Activated CD4-positive, alpha-beta T cell treated with anti-CD3 and anti-CD28 coated beads, Interleukin-2, amount 50 U/mL, for 1 hour (primary cell): ENCODE data around the gene MFN2.
"Not testable (repeated sequence)": the region's sequence is repeated elsewhere in the genome, so short reads cannot be mapped to it uniquely, and the experiment has no call there.

Experiments
- DNase-seq: peaks from one replicate; pipeline ENCODE4 v3.0.0-alpha.2; 2020

MFN2 gene

DNA sequence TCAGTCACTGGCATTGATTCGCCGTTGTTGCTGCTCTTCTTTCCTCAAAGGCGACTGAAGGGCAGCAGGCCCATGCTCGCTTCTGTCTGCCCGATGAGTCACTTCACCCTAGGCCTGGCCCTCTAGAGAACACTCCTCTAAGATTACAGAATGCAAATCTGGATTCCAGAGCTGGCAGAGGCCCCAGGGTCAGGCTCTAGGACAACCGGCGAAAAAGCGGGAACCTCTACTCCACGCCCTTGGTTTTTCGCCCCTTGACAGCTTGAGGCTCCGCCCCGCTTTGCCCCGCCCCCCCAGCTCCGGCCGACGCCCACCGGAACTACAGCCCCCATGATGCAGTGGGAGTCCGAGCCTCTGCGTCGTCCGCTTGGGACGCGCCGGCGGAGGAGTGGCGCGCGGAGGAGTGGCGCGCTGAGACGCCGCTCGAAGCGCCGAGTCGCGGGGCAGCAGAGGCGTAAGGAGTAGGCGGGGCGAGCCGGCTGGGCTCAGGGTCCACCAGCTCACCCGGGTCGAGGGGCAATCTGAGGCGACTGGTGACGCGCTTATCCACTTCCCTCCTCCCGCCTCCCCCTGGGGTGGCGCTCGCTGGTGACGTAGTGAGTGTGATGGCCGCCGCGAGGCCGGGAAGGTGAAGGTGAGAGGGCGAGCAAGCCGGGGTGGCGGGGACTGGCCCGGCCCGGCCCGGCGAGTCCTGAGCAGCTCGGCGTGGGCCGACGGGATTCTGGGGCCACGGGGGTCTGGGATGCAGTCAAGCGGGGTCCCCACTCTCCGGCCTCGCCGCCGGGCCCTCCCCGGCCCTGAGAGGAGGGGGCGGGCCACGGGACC is at the start of gene MFN2:
TSS of gene MFN2 (plus strand) at position 594 of the 825 bp plus-strand sequence. CDS start 8,725 bp downstream, outside the sequence.
- DNase-seq, result peak; percentile 91

DNA sequence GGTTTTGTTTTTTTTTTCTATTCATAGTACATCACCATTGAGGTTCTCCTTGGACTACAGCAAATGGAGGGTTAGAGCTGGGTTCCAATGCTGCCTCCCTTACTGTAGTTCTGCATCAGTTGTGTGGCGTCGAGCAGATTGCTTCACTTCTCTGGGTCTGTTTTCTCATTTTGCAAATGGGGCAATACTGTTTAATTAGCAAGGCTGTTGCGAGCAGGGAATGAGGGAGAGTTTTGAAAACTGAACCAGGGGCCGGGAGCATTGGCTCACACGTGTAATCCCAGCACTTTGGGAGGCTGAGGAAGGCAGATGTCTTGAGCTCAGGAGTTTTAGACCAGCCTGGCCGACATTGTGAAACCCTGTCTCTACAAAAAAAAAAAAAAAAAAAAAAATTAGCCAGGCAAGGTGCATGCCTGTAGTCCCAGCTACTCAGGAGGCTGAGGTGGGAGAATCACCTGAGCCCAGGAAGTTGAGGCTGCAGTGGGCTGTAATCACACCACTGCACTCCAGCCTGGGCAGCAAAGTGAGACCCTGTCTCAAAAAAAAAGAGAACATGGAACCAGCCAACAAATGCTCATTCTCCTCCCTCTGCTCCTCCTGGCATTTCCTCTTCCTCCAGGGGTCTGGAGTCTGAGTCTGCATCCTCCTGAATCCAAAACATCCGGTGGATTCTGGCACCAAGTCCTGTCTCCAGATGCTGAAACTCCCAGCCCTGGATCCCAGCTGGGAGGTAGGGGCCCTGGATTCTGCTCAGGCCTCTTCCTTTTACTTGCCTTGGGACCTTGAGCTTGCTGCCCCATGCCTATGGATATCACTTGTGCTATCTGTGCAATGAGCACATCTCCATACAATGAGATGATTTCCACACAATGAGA is 49.4 kb upstream of the MFN2 start:
- DNase-seq, result no peak

DNA sequence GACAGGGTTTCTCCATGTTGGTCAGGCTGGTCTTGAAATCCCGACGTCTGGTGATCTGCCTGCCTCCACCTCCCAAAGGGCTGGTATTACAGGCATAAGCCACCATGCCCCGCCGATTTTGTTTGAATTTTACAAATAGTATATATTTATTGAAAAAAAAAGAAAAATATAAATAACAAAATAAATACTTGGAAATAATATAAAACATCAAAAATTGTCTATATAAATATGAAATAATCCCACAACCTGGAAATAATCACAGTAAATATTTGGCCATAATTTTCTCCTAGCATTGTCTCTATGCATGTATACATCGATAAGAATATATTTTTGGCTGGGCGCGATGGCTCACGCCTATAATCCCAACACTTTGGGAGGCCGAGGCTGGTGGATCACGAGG is 48.4 kb upstream of the MFN2 start:
- DNase-seq, result no peak

DNA sequence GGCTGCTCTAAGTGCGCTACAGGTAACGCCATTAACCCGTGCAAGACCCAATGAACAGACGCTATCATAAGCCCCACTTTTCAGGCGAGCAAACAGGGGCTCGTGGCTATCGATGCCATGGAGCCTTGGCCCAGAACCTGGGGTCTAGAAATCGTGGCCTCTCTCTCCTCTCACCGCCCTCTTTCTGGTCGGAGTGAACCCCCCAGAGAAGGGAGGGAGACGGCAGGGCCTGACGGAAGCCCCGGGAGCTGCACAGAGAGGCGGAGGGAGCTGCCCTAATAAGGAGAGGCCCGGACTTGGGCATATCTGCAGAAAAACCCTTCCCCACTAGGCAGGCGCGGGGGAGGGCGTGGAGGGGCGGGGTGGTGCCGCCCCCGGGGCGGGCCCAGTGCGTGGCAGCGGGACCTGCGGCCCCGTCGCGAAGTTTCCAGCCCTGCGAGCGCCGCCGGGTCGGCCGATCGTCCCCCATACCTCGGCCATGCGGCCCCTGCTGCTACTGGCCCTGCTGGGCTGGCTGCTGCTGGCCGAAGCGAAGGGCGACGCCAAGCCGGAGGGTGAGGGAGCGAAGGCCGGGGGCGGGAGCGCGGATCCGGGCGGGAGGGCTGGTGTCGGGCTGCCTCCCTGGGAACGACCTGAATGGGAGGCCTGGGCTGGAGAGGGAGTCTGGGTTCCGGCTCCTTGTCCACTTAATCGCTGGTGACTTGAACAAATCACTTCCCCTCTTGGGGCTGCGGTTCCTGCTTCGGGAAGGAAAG is 45.8 kb upstream of the MFN2 start, which contains the start of gene PLOD1:
TSS of gene PLOD1 (plus strand) at position 416 of the 755 bp plus-strand sequence. CDS start at position 479, 63 bp downstream.
- DNase-seq, result peak; percentile 84

DNA sequence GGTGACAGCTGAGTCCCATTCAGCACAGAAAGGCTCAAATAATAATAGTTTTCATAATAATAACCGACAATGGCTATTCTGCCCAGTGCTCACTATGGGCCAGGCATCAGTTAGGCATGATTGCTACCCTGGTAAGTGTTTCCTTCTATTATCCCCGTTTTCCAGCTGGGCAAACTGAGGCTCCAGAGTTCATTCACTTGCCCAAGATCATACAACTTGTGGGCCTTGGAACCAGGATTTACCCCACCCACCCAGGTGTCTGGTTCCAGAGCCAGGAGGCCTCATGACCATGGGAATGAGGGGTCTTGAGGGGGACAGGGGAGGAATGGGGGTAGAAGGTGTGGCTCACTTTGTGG is 45.2 kb upstream of the MFN2 start:
- DNase-seq, result no peak

DNA sequence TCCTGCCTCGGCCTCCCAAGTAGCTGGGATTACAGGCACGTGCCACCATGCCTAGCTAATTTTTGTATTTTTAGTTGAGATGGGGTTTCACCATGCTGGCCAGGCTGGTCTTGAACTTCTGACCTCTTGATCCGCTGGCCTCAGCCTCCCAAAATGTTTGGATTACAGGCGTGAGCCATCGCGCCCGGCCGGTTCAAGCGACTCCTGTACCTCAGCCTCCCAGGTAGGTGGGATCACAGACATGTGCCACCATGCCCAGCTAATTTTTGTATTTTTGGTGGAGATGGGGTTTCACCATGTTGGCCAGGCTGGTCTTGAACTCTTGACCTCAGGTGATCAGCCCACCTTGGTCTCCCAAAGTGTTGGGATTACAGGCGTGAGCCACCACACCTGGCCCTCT is 44.5 kb upstream of the MFN2 start:
- not testable (repeated sequence) for DNase-seq

DNA sequence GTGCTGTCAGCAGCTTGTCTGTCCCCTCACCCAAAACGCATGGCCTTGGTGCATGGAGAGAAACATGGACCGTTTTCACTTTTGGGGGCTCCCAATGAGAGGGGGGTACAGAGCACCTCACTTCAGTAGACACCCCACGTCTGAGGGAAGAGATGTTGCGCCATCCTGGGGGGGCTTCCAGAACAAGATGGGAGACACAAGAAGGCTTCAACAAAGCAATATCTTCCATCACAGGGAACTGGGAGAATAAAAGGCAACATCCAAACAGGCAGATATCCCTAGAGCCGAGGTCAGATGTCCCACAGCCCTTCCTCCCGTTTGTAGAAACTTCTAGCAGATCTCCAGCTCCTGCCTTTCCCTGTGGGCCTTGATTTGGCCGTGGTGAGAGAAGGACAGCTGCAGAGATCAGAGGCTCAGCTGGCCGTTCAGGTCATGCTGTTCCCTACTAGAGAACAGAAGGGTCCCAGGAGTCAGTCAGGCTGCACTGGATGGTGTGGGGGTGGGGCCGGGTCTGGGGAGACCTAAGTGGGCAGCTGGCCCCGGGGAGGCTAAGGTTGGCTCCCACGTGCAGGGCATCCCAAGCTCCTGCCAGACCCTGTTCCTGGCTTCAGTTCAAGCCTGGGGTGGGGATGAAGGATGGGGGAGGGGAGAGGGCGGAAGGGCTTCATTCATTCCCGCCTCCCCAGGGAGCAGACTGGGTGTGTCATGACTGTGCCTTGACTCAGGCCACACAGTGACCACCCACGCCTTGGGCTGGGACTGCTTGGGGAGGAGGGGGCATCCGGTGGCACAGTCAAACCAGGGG is 41.3 kb upstream of the MFN2 start:
- DNase-seq, result no peak

DNA sequence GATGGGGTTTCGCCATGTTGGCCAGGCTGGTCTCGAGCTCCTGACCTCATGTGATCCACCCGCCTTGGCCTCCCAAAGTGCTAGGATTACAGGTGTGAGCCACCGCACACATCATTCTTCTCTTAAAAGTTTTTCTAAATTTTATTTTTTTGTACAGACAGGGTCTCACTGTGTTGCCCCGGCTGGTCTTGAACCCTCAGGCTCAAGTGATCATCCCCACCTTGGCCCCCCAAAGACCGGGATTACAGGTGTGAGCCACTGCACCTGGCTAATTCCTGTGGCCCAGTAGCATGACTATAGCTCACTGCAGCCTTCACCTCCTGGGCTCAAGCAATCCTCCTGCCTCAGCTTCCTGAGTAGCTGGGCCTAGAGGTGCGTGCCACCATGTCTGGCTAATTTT is 40.5 kb upstream of the MFN2 start:
- DNase-seq, result not testable (repeated sequence)

DNA sequence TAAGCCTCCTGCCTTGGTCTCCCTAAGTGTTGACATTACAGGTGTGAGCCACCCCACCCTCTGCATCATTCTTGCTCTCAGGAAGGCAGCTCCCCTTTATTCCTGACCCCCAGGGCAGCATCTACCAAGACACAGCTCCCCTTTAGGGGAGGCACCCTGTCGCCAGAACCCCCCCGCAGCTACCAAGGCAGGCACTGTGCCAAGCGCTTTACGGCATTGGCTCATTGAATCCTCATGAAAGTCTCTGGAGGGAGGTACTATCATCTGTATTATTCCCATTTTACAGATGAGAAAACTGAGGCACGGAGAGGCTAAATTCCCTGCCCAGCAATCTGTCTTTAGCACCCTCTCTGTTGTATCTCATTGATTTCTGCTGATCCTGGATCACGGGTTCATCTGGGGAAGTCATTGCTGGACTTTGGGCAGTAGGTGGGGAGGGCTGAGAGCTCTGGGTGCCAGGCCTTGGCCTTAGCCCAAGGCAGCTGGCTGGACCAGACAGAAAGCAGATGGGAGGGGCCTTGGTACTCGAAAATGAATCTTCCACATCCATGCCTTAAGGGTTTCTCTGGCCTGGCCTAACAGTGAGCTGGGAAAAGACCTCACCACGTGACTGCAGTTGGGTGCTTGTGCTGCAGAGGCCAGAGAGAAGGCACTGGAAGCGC is 39.9 kb upstream of the MFN2 start:
- no peak for DNase-seq

DNA sequence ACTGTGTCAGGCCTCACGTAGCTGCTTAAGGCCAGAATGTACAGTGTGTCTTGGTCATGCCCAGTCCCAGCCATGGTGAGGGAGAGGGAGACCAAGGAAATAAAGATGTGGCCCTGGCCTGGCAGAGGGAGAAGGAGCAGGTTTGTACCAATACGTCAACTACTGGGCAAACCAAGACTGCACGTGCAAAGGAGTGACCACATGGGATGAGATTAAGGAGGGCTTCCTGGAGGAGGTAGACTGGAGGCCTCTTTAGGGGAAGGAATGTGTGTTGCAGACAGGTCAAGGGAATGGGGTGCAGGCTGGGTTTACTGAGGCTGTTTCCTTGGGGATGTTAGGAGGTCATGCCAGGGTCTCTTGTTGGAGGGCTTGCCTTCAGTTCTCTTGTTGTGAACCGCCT is 38.0 kb upstream of the MFN2 start:
- no peak for DNase-seq

DNA sequence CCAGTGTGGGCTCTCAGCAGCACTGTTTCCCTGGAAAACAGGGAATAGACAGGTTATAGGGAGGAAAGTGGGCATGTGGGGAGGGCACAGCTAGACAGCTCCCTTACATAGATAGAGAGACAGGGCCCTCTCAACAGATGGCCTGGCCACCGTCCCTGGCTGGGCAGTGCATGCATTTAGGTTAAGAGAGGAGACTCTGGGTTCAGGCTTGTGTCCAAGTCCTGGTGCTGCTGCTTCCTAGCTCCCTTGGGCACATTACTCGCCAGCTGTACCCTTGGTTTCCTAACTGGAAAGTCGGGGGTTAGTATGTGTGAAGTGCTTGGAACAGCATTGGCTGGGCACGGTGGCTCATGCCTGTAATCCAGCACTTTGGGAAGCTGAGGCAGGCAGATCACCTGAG is 36.6 kb upstream of the MFN2 start:
- no peak for DNase-seq

DNA sequence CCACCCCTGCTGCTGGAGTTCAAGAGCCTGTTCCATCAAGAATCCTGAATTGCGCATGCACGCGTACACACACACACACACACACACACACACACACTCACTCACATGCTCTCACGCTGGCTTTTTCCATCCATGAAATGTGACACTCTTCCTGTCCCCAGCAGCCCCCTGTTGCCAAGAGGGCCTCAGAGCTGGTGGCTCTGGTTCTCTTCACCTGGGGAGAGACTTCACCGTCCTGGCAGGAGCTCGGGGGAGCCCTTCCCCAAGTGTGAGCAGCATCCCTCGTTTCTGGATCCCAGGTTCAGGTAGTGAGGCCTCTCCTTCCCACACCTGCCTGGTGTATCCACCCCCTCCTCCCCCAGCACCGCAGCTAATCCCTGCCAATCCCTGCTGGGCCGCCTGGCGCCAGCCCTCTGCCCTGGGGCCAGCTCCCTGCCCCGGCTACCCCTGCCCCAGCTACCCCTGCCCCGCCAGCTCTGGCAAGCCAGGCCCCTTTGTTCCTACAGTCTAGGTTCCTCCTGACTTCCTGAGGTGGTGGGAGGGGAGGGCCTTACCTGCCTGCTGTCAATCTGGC is 35.8 kb upstream of the MFN2 start:
- DNase-seq, result no peak

DNA sequence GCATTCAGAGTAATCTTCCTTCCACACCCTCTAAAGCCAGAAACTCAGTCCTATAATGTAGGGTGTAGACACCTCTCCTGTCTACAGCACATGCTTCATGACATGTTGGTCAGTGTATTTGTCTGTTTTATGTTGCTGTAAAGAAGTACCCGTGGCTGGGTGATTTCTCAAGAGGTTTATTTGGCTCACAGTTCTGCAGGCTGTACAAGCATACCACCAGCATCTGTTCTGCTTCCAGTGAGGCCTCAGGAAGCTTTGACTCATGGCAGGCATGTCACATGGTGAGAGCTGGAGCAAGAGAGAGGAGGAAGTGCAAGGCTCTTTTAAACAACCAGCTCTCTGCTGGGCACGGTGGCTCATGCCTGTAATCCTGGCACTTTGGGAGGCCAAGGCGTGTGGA is 33.6 kb upstream of the MFN2 start:
- no peak for DNase-seq

DNA sequence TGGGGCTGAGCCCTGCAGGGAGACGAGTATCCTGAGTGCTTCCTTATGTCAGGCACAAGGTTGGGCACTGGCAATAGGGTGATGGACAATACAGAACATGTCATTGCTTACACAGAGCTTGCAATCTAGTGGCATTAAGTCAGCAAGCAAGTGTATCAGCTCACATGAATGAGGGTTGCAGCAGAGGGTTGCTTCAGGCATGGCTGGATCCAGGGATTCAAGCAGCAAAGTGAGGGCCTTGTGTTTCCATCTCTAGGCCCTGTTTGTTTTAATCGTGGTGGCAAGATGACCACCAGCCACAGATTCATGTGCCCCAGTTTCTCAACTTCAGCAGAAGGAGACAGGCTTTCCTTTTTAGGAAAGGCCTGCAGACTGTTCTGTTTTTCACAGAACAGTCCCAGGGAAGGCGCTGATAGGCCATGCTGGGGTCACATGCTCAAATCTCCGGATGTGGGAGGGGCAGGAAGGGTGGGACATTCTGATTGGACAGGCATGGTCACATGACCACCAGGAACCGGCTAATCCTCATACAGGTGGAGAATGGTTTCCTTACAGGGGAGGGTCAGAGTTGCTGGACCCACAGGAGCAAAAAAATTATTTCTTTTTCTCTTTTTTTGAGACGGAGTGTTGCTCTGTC is 31.3 kb upstream of the MFN2 start:
- DNase-seq, result no peak

DNA sequence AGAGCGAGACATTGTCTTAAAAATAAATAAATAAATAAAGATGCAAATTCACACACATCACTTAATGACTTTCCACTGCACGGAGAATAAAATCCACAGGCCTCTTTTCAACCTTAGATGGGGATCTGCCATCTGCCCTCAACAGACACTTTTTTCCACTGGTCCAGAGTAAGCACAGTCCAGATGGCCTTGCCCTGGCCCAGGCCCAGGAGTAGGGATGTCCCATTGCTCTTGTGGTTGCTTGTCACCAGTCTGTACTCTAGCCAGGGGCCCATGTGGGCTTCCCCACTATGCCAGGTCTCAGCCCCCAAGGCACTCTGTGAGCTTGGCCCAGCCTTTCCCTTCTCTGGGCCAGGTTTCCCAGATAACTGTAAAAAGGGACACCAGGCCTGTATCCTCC is 28.3 kb upstream of the MFN2 start:
- DNase-seq, result no peak

DNA sequence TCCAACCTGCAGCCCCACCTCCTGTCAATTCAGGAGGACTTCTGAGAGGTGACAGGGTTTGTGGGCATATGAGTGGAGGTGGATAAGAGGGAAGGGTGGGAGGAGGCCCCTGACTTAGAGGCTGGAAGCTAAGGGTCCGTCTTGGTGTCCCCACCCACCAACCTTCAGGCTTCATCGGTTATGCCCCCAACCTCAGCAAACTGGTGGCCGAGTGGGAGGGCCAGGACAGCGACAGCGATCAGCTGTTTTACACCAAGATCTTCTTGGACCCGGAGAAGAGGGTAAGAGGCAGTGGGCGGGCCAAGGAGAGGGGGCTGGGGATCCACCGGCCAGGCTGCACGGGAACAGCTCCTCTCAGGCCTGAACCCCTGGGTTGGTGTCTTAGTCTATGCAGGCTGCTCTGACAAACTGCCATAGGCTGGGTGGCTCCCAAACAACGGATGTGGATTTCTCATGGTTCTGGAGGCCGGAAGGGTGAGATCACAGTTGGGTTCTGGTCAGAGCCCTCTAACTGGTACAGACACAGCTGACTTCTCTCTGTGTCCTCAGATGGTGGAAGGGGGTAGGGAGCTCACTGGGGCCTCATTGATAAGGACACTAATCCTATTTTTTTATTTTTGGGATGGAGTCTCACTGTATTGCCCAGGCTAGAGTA is 27.7 kb upstream of the MFN2 start:
- DNase-seq, result no peak

DNA sequence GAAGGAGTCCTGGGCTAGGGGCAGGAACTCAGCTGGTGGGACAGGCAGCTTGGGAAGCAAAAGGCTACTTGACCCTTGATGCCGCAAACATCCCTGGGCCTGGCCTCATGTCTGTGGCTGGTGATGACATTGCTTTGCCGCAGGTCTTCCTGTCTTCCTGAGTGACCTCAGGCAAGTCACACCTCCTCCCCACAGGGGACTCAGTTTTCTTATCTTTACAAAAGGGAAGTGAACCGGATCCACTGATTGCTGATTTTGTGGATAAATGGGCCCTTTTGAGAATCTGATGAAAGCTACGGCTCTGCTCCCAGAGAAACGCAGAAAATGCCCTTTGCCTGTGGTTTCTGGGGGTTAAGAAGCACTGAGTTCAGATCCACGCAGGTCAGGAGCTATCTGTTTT is 25.0 kb upstream of the MFN2 start:
- DNase-seq, result no peak

DNA sequence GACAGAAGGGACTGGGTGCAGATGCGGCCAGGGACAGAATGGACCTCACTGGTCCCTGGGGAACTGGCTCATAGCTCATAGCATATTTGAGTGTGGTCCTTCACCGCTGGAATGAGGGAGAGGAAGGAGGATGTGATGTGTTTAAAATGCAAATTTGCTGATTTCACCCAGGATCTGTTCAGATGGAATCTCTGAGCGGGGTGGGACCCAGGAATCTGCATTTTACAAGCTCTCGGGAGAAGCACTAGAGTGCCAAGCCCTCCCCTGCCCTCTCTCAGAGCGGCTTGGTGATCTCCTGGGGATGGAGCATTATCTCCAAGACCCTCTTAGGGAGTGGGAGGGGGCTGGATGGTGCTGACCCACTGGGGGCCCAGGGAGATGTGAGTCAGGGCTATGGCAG is 22.8 kb upstream of the MFN2 start:
- DNase-seq, result no peak

DNA sequence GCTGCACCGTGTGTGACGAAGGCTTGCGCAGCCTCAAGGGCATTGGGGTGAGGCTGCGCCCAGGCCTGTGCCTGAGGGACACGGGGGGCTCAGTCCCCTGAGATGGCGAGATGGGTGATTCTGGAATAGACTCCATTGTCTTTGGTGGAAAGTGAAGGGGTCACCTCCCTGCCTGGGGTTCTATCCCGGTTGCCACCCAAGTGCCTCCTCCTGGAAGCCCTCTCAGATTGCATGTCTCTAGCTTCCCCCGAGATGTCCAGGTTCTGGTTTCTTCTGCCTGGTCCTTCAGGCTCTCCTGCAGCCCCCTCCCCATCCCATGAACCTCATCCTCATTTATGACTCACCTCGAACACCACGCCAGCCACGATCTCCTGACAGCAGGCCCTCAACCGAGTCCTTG is 22.3 kb upstream of the MFN2 start:
- no peak for DNase-seq

DNA sequence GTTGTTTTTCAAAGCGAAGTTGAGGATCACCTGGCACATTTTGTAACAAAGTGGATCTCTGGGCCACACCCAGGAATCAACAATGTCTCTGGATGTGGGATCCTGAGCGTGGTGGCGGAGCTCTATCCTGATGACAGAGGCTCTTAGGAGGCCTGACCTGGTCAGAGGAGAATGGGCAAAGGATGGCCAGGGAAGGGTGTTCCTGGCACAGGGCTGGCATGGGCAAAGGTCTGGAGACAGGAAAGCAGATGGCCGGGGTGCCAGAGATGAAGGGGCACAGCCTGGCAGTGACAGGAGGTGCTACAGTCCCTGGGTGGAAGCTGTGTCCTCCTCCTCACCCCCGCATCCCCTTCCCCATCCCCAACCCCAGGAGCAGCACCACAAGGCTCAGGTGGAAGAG is 20.0 kb upstream of the MFN2 start:
- no peak for DNase-seq
